NCI-H2196 (cell line): ENCODE data around the gene STN1.
"Not testable (repeated sequence)": the region's sequence is repeated elsewhere in the genome, so short reads cannot be mapped to it uniquely, and the experiment has no call there.

ENCODE experiments used
- DNase-seq: peaks from one replicate; lab custom pipeline; 2025; ENCODE audit not compliant: unreplicated experiment; lab: John Stamatoyannopoulos, UW

The STN1 gene

DNA sequence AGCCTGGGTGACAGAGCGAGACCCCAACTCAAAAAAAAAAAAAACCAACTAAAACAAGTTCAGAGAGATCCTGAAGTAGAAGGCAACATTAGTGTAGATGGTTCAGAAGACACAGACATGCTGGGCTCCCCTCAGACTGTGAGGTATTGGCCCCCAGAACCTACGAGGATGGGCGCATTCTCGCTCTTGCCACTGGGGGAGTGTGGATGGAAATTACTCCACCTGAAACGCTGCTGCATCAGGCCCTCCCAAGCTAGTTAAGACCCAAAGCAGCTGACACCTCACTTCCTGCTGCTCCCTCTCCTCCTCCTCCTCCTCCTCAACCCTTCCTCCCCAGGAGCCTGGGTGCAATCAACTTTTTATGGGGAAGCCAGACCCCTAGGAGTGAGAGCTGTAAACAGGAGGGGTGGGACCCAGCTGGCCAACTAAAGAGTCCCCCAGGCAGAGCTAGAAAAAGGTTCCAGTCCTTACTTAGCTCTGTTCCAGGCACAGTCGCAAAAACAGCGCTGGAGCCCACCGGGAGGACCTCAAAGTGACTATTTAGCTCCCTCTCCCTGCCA is 70.0 kb downstream of the STN1 start:
- DNase-seq = no peak

DNA sequence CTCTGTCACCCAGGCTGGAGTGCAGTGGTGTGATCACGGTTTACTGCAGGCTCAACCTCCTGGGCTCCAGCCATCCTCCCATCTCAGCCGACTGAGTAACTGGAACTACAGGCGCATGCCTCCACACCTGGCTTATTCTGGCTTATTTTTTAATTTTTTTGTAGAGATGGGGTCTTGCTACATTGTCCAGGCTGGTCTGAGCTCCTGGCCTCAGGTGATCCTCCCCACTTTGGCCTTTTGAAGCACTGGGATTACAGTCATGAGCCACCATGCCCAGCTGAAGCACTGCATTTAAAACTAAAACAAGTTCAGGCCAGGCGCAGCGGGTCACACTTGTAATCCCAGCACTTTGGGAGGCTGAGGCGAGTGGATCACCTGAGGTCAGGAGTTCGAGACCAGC is 70.6 kb downstream of the STN1 start:
- no peak for DNase-seq

DNA sequence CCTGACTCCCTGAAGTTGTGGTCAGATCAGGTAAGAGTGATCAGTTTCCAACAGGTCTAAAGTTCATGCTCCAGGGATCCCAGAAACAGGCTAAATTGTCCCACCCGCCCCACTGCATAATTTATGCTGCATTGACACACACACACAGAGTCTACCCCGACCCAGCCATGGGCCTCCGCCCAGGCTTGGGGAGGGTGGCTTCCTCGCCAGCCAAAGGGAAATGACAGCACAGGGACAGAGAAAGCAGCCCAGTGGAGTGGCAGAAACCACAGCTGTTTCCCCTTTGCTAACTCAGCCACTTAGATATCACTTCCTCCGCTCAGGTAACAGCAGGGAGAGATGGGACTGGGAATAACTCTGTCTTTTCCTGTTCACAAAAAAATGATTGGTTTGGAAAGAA is 72.0 kb downstream of the STN1 start:
- DNase-seq = no peak

DNA sequence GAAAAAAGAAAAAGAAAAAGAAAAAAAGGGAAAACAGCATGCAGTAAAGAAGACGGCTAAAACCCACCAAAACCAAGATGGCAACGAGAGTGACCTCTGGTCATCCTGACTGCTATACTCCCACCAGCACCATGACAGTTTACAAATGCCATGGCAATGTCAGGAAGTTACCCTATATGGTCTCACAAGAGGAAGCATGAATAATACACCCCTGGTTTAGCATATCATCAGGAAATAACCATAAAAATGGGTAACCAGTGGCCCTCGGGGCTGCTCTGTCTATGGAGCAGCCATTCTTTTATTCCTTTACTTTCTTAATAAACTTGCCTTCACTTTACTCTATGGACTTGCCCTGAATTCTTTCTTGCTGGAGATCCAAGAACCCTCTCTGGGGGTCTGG is 72.6 kb downstream of the STN1 start:
- DNase-seq = not testable (repeated sequence)

DNA sequence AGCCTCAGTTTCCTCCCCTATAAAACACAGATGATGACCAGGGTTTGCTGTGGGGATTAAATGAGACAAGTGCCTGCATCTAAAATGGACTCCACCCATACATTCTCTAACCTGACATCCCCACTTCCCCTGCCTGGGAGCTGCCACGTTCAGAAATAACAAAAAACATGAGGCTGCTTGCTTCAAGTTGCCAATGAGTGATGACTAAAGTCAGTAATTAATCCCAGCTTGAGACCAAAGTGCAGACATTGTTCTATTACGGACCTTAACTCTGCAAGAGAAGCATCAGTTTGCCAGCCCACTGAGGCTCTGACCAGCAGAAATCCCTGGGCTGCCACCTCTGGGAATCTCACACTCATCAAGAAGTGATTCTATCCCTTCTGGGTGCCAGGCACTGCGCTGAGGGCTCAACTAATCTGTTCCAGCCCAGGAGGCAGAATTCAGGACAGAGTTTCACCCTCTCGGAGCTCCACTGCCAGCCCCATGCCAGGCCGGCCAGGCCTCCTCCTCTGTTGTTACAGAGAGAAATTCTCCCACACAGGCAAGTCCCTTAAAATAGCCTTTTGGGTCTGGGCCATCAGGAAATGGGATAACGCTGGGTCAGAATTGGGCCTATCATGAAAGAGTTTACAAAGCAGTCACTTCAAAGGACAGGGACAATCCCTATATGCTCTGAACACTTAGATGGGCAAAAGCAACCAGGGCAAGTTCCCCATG is 74.0 kb downstream of the STN1 start:
- no peak for DNase-seq

DNA sequence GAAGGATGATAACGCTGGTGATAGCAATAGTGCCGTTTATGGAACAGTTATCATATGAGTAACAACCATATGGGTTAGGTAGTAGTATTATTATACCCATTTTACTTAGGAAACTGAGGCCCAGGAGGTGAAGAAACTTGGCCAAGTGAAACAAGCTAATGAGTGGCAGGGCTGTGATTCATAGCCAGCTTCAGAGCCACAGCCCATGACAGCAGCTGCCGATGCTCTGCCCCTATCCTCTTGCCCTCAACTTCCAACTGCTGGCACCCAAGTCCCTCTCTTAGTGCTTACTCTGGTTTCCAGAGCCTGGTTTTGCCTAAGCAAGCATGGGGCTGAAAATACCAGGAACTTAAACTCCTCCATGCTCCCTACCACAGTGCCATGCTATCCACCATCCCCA is 74.9 kb downstream of the STN1 start:
- no peak for DNase-seq

DNA sequence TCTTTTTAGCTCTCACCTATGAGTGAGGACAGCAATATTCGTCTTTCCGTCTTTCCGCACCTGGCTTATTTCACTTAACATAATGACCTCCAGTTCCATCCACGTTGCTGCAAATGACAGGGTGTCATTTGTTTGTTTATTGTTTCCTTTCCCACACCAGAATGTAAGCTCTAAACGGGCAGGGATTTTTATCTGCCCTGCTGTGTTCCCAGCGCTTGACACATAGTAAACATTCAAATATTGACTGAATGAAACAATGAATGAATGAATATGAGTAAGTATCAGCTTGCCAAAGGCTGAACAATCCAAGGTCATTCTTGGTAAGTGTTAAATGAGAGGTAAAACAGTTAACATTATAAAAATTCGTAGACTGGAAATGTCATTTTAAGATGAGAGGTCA is 75.4 kb downstream of the STN1 start:
- DNase-seq = no peak

DNA sequence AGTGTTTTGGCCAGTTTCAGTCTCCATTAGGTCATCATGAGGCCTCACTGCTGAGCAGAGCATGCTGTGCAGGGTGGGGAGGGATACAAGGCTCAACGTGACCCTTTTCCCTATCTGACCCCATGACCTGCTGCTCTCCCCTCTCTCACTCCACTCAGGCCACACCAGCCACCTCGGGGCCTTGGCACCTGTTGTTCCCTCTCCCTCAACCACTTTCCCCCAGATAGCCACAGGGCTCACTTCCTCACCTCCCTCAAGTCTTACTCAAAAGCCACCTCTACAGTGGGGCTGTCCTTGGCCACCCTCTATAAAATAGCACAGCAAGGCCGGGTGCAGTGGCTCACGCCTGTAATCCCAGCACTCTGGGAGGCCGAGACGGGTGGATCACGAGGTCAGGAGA is 76.5 kb downstream of the STN1 start:
- no peak for DNase-seq

DNA sequence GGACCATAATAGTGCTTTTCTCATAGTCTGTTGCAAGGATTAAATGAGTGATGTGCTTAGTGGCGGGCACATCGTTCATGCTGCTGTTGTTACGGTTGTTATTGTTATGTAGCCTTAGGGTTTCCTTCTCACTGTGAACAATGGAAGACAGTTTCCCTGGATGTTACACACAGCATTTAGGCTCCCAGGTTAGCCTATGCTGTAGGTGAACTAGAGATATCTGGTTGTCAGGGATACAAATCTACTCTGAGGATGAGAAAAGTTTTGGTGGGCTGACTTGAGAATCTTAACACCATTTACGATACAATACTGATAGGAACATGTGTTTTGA is 77.3 kb downstream of the STN1 start:
- DNase-seq = no peak

DNA sequence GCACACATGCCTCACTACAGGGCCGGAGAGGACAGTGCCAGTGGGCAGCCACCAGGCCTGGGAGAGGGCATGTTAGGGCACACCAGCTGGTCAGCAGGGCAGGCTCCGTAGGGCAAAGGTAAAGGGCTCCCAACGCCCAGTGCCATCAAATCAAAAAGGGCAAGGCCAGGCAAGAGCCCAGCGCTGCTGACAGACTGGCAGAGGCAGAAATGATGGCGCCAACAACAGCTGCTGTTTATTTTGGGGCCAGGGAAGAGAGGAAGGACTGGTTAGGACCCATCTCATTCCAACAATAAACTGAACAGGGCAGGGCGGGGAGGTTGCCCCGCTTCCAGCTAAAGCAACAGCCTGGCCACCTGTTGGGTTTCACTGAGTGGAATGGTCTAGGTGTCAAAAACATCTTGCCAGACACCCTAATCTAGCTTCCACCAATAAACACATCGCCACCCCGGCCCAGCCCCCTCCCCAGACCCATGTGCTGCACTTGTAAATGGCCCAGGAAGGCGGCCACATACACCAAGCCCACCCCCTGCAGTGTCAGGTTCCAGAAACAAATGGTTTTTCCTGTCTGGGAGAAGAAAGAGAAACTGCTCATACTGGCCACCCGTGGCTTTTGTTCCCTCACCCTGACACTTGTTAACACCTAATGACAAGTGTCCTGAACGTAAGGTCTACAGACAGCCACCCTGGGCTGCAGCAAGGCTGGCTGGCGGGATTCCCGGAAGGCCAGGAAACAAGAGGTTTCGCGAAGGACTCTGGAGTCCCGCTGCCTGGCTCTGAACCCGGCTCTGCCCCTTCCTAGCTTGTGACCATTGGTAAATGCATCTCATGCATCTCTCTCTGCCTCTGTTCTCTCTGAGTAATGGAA is 77.9 kb downstream of the STN1 start:
- peak; percentile 20 for DNase-seq

DNA sequence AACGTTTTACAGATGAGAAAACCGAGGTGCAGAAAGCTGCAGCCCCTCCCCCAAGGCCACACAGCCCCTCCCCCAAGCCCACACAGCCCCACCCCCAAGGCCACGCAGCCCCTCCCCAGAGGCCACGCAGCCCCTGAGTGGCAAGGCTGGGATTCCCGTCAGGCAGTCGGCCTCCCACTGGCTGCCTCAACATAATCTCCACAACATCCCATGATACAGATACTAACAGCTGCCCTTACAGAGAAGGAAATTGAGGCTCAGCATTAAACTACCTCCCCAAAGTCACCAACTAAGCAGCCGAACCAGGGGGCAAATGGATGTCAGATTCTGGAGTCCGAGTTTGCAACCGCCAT is 78.5 kb downstream of the STN1 start:
- DNase-seq = no peak

DNA sequence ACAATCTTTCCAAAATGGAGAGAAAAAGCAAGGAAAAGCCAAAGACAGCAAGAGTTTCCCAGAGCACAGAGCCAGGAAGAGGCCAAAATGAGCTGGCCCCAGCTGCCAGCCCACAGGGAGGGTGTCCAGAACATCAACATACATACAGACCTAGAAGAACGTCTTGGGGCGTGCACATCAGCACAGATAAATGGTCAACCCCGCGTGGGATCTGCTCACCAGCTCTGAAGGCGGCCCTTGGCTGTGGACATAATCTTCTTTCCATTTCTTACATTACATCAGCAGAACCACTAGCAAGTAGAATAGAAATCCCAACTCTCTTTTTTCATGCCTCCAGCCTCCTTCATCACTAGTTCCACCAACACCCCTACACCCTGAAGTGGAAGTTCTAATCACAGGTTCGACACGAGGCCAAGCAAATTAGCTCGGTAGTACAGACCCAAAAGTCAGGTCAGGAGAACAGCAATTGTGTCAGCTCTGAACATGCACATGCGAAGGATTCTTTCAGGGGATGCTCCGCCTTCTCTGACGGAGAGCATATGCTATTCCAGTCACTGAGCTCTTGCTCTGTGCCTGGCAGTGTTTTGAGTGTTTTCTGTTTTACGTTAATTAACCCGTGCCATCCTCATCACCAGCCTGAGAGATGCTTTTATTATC is 79.0 kb downstream of the STN1 start:
- DNase-seq = no peak

DNA sequence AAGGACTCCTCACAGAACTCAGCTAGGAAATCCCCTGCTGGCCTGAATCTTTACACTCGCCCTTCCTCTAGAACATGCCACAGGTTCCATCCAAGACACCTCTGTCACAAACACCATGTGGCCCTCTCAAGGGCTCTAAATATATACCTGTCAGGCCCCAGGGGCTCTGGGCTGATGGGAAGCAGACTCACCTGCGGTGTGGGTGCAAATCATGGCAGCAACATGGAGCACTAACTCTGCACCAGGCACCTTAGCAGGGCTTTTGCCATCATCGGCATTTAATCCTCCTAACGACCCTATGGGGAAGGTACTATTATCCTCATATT is 80.0 kb downstream of the STN1 start:
- DNase-seq = no peak

DNA sequence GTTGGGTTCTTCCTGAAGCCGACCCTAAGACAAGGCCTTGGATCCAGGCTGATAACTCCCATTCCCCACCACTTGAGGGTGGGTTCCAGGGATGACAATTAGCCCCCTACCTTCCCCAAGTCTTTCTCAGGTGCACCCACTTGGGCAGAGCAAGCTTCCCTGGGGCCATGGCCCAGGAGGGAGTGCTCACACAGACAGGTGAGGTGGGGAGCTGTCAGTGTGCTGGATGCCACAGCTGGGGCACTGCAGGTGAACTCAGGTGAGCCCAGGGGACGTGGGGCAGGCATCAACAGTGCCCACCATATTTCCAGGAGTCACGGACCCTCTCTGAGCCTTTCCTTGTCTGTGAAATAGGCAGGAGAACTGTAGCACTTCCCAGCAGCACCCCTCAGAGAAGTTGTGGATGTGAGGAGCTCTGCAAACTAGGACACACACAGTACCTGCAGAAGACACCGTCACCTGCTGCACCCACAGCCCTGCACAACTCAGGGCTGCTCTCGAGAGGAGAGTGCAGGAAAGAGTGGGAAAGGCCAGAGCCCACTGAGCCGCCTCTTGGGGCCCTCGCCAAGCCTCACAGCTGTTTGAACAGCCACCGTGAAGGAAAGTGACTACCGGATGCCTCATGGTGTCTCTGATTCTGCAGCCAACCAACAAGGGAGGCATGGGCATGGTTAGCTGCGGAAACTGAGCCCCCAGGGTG is 80.5 kb downstream of the STN1 start:
- DNase-seq = no peak

DNA sequence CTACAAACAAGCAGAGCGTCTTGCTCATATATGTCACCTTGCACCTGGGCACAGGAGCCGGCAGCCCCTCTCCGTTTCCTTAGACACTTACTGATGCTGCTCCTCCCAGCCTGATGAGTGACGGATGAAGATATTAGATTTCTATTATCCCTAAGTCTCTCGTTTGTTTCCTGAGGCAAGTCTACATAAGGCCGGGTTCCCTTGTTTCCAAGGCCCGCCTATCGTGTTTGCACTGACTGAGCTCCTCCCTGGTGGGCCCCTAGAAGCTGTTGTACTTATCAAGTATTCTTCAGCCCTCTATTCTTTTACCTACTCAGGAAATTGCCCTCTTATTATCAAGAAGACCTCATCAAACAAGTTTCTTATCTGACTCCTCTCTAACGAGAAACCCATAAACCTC is 81.1 kb downstream of the STN1 start:
- no peak for DNase-seq

DNA sequence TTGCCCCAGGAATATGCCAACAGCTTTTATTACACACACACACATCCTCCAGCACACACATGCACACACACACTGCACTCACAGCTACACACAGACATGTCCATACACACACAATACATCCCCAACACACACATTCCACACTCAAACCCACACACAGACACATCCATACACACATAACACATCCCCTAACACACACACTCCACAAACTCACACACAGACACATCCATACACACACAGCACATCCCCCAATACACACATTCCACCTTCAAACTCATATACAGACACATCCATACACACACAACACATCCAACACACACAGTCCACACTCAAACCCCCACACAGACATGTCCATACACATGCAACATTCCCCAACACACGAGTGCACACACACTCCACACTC is 81.7 kb downstream of the STN1 start:
- DNase-seq = no peak

DNA sequence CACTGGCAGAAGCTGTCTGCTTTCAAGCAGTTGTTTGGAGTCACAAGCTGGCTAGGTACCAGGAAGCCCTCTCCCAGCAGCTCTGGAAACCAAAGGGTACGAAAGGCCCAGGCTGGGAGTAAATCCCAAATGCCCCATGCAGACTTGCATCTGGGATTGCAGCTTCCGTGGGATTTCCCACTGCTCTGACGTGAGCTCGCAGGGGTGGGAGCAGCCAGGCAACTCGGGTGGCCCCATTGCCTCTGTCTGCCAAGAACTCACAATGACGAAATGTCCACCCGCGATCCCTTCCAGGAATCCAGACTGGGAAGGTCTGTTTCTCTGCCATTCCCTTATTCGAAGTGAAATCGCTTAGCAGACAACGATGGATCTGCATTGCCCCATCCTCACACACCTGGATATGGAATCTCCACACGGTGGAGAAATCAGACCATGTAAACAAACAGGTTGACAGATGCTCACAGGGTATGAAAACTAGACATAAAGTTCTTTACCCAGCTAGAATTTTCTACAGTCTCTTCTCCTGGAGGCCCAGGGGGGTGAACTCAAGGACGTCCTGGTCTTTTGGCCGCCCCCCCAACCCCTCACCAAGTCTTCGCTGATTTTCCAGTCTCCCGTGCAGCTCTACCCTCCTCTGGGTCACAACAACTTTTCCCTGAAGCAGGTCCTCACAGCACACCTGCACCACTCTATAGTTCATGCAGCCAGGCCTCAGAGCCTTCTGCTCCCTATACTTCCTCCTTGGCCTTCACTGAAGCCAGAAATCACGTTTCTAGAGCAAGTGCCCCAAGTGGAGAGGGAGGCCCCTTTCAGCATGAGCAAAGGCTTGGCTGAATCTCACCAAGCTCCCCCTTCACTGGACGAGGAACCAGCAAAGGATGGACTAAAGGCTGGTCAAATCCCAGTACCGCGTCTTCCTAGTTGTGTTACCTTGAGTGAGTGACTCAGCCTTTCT is 82.6 kb downstream of the STN1 start:
- DNase-seq = no peak

DNA sequence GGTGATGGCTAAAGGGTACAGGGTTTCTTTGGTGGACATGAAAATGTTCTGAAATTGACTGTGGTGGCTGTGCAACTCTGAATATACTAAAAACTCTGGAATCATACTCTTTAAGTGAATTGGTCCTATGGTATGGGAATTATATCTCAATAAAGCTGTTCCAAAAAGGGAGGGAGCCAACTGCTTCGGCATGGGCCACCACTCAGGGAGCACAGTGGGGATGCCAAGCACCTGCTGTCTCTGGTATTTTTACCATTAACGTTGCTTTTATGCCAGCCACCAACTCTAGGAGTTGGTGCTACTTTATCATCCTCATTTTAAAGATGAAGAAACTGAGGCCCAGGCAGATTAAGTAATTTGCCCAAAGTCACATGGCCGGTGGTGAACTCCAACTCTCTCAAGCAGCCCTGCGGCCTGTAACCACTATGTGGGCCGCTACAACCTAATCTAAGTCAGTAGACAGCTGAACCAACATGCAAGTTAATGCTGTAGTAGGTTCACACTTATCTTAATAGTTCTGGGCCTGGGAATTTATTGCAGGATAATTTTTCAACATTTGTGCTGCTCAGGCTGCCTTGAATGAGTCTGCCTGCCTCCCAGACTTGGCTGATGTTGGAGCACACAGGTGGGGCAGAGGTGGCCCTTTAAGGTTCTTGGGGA is 83.4 kb downstream of the STN1 start:
- DNase-seq = no peak

DNA sequence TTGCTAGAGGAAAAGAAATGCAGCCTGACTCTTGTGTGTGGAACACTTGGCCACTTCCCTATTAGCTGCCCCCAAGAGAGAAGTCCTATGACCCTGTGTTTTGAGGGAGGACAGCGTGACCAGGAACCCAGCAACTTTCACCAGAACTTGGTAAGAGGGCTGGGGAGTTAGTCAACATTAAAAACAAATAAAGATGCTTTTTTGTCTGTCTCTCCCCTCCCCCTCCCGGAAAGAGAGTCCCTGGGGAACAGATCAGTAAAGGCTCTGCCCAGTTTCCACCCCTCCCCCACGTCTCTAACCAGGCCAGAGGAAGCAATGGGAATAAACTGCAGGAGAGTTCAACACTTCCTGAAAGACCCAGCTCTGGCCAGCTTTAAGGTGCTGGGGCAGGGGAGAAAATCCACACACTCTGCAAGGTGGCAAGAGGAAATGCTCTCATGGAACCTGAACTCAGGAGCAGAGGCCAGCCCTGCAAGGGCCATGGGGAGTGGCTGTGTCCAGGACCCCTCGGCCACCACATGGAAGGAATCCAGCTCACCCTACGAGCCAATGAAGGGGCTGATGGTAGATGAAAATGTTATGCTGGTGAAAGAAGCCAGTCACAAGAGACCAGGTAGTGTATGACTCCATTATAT is 84.1 kb downstream of the STN1 start:
- no peak for DNase-seq
